NCI-H526 (cell line): Measurements from ENCODE around the gene PLA2G2C.

Experiments used
- DNase-seq, 2 experiments: peaks; one replicate each; lab custom pipeline; 2025; lab: John Stamatoyannopoulos, UW

The PLA2G2C gene

GRCh38 chr1:20183616-20184271, 2.6 kb downstream of the PLA2G2C start:
- DNase-seq: no peak

DNA sequence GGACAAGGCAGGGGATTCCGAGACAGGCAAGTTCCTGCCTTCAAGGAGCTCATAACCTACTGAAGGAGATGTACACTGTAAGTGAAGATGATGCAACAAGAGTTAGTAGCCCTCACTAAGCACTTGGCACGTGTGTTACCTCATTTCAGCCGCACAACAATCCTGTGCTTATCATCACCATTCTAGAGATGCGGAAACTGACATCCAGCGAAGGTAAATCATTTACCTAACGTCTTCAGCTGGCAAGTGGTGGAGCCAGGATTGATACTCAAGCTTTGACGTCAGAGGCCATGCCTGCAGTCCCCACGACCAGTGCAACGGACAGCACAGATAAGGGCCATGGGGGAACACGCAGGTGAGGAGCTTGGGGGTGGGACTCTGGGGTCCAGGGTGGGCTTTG, 3.3 kb downstream of the PLA2G2C start:
- DNase-seq: no peak

- no peak for DNase-seq
Measured at GRCh38 chr1:20182415-20182814, 3.9 kb downstream of the PLA2G2C start.

- no peak for DNase-seq
Measured at GRCh38 chr1:20180844-20181207, 5.5 kb downstream of the PLA2G2C start.

DNA sequence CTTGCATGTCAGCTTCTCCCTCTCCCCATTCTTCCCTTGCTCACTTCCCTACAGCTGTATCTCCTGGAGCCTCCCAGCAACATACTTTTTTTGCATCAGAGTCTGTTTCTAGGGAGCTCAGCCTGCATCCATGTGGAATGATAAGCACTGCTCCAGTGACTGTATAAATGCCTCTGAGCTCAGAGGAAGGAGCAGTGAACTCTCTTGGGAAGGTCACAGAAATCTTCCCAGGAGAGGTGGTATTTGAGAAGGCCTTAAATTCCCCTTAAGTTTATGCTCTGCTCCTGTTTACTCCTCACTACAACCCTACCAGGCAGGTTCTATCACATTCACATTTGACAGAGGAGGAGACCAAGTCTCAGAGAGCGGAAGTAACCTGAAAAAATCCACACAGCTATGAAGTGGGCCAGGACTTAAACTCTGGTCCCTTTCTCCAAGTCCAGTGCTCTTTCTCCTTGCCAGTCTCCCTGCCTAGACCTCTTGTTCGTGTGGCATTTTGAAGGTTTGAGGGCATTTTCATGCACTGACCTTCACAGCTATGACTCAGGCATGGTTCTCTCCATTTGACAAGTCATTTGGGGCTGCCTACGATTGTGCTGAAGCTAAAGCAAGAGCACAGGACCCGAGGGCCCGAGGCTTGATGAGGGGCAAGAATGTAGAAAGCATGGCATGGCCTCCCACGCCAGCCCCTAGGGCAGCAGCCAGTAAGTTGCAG, 6.0 kb downstream of the PLA2G2C start:
- DNase-seq: no peak

GRCh38 chr1:20179371-20180128, 6.8 kb downstream of the PLA2G2C start:
- no peak for DNase-seq

DNA sequence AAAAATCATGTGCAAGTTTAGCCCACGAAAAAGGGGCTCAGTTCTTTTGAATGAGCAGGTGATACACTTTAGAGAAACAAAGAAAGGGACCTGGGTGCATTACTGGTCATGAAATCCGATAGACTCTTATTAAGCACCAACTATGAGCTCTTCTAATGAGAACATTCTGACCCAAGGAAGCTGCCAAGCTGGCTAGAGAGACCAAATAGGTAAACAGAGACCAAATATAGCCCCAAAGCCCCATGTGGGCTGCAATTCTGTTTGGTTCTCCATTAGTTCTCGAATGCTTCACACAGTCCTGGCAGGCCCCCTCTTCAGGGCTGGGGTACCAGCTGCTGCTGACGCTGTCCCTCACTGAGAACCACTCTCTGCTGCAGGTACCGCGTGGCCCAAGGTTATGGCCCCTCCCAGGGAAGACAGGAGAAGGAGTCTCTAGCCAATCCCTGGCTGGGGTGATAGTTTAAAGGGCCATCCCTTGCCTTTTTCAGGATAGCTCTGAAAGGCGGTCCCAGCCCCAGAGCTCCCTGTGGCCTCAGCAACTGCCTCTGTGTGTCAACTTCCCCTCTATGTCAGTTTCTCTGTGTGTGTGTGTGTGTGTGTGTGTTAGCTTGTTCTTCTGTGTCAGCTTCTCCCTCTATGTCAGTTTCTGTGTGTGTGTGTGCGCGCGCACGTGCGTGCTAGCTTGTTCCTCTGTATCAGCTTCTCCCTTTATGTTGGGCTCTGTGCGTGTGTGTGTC, 7.5 kb downstream of the PLA2G2C start:
- no peak for DNase-seq

DNA sequence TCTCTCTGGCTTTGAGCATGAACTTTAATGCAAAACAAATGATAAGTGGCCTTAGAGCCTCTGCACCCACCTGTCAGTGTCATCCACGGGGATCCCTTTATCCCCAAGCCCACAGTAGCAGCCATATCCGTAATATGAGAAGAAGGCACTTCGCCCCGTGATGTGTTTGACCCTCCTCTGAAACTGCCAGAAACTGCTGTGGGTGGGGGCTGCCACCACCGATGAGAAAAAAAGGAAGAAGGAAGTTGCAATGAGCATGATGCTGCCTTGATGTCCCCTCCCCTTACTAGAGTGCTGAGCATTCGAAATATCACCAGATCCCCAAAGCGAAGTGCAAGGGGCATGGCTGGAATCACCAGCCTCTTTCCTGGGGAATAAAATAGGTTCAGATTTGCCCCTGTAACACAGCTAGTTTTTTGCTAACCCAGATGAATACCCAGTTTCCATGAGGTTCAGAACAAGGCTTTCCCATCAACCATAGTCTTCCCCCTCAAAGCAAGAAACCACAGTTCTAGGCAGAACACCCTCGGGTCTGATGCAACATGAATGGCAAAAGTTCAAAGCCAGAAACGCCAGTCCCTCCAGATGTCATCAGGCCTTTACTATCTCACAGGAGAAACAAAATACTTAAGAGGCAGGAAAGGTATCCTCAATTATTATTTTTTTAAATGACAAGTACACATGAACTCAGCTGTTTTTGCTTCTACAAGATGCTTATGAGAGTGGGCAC, 11.2 kb downstream of the PLA2G2C start:
- DNase-seq: no peak

DNA sequence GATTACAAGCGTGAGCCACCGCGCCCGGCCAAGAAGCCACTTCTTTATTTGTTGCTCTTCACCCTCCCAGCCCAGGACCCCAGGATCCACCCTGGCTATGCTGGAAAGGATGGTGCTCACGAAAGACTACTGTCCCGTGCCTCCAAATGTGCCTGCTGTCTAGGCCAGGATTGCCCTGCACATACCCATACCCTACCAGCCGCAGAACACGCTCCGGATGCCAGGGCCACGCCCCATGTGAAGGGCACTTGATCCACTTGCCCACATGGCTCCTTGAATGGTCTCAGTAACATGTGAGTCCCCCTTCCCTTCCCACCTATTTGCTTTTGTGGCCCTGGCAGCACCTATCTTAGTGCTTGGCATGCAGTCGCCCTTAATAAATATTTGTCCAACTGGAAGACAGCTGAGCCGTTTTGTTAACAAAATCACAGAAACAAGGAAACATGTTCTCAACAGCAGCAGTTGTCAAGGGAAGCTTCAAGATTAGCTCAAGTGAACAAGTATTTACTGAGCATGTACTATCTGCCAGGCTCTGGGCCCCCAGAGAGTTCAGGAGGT, 14.2 kb downstream of the PLA2G2C start:
- no peak for DNase-seq

GRCh38 chr1:20169932-20170331, 16.4 kb downstream of the PLA2G2C start:
- DNase-seq: no peak

GRCh38 chr1:20168564-20169491, 17.5 kb downstream of the PLA2G2C start:
- no peak for DNase-seq

GRCh38 chr1:20167126-20167525, 19.2 kb downstream of the PLA2G2C start:
- DNase-seq: no peak

DNA sequence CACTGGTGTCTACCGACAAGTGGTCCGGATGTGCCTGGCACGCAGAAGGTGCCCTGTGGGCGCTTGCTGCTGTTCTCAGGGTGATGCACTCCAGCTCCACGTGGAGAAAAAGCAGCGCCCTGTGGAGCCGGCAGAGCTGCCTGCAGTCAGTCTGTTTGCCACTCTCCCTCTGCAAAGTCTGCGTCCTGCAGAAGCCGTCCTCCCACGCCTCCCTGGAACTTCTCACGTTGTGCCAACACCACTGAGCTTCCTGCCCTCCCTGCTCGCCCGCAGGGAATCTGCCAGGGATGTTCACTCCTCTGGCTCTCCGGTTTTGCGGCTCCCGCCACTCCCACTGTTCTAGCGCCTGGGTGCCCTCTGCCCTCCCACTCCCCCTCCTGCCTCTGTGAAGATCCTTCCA, 20.3 kb downstream of the PLA2G2C start:
- DNase-seq: no peak

- DNase-seq: peak in 1 of 2 experiments; percentile 40
Measured at GRCh38 chr1:20165522-20165951, 20.8 kb downstream of the PLA2G2C start.

DNA sequence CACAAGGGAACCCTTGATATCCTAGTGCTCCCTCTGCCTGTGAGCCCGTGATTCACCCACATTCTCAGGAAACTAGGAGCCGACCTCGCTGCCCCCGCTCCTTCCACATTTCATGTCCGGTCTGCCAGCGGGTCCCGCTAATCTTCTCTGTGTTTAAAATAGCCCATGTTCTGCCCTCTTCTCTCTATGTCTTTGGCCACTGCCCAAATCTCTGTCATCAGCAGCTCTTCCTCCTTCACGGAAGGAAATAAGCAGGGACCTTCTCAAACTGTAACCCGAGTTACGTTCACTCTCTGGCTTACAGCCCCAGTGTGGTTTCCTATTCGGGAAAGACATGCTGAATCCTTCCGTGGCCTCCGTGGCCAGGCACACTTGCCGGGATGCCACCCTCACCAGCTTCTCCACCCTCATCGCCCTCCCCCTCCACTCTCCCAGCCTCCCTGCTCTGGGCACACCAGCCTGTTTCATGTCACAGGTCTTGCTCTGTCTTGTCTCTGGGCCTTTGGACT, 21.6 kb downstream of the PLA2G2C start:
- no peak for DNase-seq

GRCh38 chr1:20160034-20160433, 26.3 kb downstream of the PLA2G2C start:
- no peak for DNase-seq

DNA sequence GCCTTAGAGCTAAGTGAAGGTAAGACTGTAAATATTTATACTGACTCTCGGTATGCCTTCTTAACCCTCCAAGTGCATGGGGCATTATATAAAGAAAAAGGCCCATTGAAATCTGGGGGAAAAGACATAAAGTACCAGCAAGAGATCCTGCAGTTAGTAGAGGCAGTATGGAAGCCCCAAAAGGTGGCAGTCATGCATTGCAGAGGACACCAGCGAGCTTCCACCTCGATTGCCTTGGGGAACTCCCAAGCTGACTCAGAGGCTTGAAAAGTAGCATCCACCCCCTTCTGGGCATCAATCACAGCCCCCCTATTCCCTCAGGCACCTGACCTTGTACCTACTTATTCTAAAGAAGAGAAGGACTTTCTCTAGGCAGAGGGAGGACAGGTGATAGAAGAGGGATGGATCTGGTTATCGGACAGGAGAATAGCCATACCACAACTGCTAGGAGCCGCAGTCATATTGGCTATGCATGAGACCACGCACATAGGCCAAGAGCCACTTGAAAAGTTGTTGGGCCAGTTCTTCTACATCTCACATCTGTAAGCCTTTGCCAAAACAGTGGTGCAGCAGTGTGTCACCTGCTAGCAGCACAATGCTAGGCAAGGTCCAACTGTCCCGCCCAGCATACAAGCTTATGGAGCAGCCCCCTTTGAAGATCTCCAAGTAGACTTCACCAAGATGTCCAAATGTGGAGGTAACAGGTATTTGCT, 27.8 kb downstream of the PLA2G2C start:
- DNase-seq: no peak

- DNase-seq: no peak
Measured at GRCh38 chr1:20154301-20154831, 32.0 kb downstream of the PLA2G2C start.

DNA sequence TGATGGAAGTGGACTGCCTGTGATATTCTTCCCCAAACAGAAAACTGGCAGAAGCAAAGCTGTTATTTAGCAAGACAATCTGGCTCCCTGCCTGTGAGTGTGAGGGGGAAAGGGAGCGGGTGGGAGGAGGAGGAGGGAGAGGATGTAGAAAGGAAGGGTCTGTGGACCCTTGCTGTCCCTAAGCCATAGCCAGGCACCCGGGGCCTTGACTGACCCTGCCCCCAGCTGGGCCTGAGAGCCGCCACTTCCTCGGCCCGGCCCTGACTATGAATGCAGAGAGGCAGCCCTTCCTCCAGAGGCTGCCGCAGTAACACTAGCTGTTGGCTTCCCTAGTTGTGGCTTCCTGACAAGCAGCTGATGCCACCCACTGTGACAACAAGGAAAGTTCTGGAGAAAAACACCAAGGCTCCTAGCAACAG, 33.3 kb downstream of the PLA2G2C start:
- DNase-seq: no peak
